ENCODE measurements around the gene DAGLA.

DNA sequence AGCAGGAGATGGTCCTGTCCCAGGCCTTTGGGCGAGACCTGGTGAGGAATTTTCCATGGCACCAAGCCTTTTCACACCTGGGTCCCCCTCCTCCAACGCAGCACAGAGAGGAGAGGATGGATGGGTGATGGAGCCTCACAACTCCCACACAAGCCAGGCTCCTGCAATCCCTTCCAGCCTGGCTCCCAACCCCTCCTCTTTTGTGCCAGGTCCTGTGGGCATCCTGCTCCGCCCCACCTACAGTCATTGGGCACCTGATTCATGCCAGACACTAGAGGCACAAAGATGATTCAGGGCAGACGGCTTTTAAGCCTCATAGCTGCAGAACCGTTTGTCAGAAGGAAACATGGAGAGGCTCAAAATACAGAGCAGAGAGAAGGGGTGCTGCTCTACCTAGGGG lies 56.1 kb downstream of the DAGLA start:
- TF ChIP-seq, protein P1, sequence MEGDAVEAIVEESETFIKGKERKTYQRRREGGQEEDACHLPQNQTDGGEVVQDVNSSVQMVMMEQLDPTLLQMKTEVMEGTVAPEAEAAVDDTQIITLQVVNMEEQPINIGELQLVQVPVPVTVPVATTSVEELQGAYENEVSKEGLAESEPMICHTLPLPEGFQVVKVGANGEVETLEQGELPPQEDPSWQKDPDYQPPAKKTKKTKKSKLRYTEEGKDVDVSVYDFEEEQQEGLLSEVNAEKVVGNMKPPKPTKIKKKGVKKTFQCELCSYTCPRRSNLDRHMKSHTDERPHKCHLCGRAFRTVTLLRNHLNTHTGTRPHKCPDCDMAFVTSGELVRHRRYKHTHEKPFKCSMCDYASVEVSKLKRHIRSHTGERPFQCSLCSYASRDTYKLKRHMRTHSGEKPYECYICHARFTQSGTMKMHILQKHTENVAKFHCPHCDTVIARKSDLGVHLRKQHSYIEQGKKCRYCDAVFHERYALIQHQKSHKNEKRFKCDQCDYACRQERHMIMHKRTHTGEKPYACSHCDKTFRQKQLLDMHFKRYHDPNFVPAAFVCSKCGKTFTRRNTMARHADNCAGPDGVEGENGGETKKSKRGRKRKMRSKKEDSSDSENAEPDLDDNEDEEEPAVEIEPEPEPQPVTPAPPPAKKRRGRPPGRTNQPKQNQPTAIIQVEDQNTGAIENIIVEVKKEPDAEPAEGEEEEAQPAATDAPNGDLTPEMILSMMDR (IDR thresholded peaks at IDR 0.05; ENCODE audit: poor library complexity), result no peak
- TF ChIP-seq EZH2phosphoT487 (IDR thresholded peaks at IDR 0.05; ENCODE audit: low read depth, severe bottlenecking, unreplicated experiment), result no peak

All from hepatocyte (in vitro differentiated cells).